Gastrocnemius medialis (tissue), 4 donors: ENCODE measurements around the gene UBE2L6. TPM values are rescaled to one million over a fixed set of nuclear protein-coding genes. Genes with fewer than 3 reads are reported as not detected.

Source experiments
- ATAC-seq, 2 donors: fragments of 150-250 bp; one replicate each; pipeline ENCODE4 v1.9.1; 2016
- DNase-seq, 2 donors: peaks; one replicate each; pipeline ENCODE4 v3.0.0-alpha.2; 2019
- H3K27ac ChIP-seq, 4 donors: fragments of 200-600 bp; sonication (generic); 1 replicate in 1 of 4; 2 replicates in 3 of 4; pipeline ENCODE4 v1.5.1; 2016 to 2018; ENCODE audit warnings: mild to moderate bottlenecking in 2 of 4, moderate library complexity in 1 of 4
- H3K27me3 ChIP-seq, 3 donors: fragments of 200-600 bp; sonication (generic) in 2 of 3; 1 replicate in 1 of 3; 2 replicates in 2 of 3; pipeline versions ENCODE4 v1.5.1 to v1.6.0; 2016 to 2019; ENCODE audit warnings: mild to moderate bottlenecking in 1 of 3, moderate library complexity in 1 of 3
- H3K36me3 ChIP-seq, 2 donors: fragments of 200-600 bp; sonication (generic) in 1 of 2; one replicate each; pipeline ENCODE4 v1.5.1; 2017 to 2018
- H3K4me1 ChIP-seq, 2 donors: fragments of 200-600 bp; sonication (generic) in 1 of 2; one replicate each; pipeline ENCODE4 v1.5.1; 2016 to 2017; ENCODE audit warnings: mild to moderate bottlenecking in 2 of 2
- H3K4me3 ChIP-seq, 4 donors: fragments of 200-600 bp; sonication (generic) in 3 of 4; 1 replicate in 1 of 4; 2 replicates in 3 of 4; pipeline ENCODE4 v1.5.1; 2016 to 2019; ENCODE audit warnings: mild to moderate bottlenecking in 2 of 4
- H3K9me3 ChIP-seq, 3 donors: fragments of 200-600 bp; sonication (generic) in 2 of 3; 1 replicate in 1 of 3; 2 replicates in 2 of 3; pipeline ENCODE4 v1.5.1; 2016 to 2019
- CTCF ChIP-seq, 5 experiments: fragments of 450-650 bp in 3 of 5; fragments of 200-600 bp in 2 of 5; sonication (generic) in 2 of 5; IDR thresholded peaks in 4 of 5; conservative IDR thresholded peaks in 1 of 5; 1 replicate in 4 of 5; 2 replicates in 1 of 5; pipeline ENCODE4 v1.5.1; 2016 to 2019; ENCODE audit warnings: antibody characterized with exemption in 5 of 5, mild to moderate bottlenecking in 3 of 5, moderate library complexity in 3 of 5
- POLR2A ChIP-seq, 2 donors: fragments of 450-650 bp; IDR thresholded peaks; one replicate each; pipeline ENCODE4 v1.6.1; 2017; ENCODE audit warnings: antibody characterized with exemption in 2 of 2, mild to moderate bottlenecking in 2 of 2, moderate library complexity in 2 of 2
- in situ Hi-C, 4 donors: fragments of 200-750 bp; cut with MboI; loops; one replicate each; pipeline versions ENCODE4 v1.15.0 to v1.8.0; 2017; ENCODE audit warnings: low sequenced_read_pairs in 4 of 4
- intact Hi-C: fragments of 100-400 bp; cut with DNase I; formaldehyde crosslinking; loops from one replicate; pipeline ENCODE4 v1.15.1; 2023; ENCODE audit warnings: low total_unique reads
- total RNA-seq, 4 donors: library from RNA; depleted of rRNA; stranded (reverse); fragments of >200 nt; gene quantifications; one replicate each; pipeline versions ENCODE4 v1.1.0 to v1.2.3, GENCODE V29; 2016

UBE2L6 gene
- total RNA-seq, 4 donors from 2014 or later, result 5.5 to 9.0 (median 6.7) TPM

- H3K36me3 ChIP-seq, result peaks cover 0 to 36% of the 10 kb centered on the region in 2 donors
- H3K27ac ChIP-seq, result peak overlapping the region; percentile 89 to 96 (median 92)
- in situ Hi-C loops (no loop called here), intact Hi-C loops (no loop called here)
- no peaks in the 10 kb centered on the region for H3K27me3 ChIP-seq
- DNase-seq (no peak), ATAC-seq (no peak)
- H3K4me1 ChIP-seq, result peaks cover 16 to 17% of the 10 kb centered on the region in 2 donors
- TF ChIP-seq CTCF (IDR thresholded peaks at IDR 0.05 in 4 of 5, conservative IDR thresholded peaks at IDR 0.05 in 1 of 5) (no peak), POLR2A (IDR thresholded peaks at IDR 0.05) (no peak)
- H3K4me3 ChIP-seq, result no peak overlapping the region
- H3K9me3 ChIP-seq, result no peaks in the 10 kb centered on the region
Measured at GRCh38 chr11:57547854-57548377, 19.6 kb downstream of the UBE2L6 start.

- Histone ChIP-seq H3K27ac (peak overlapping the region; percentile 89 to 96 (median 92)), H3K4me1 (peaks cover 18 to 26% of the 10 kb centered on the region in 2 donors), H3K4me3 (no peak overlapping the region), H3K27me3 (no peaks in the 10 kb centered on the region), H3K36me3 (peaks cover 0 to 34% of the 10 kb centered on the region in 2 donors), H3K9me3 (no peaks in the 10 kb centered on the region)
- intact Hi-C loops, result no loop called here
- in situ Hi-C loops, result no loop called here
- DNase-seq, result peak in 1 of 2 donors; percentile 62
- peak in 1 of 2 donors; percentile 61 for ATAC-seq
- TF ChIP-seq POLR2A (IDR thresholded peaks at IDR 0.05) (no peak), CTCF (IDR thresholded peaks at IDR 0.05 in 4 of 5, conservative IDR thresholded peaks at IDR 0.05 in 1 of 5) (no peak)
Measured at GRCh38 chr11:57546869-57547475, 20.5 kb downstream of the UBE2L6 start.

- H3K36me3 ChIP-seq, result peaks cover 0 to 29% of the 10 kb centered on the region in 2 donors
- no peaks in the 10 kb centered on the region for H3K9me3 ChIP-seq
- ATAC-seq (no peak), DNase-seq (no peak)
- no peak overlapping the region for H3K4me3 ChIP-seq
- peak overlapping the region; percentile 89 to 96 (median 92) for H3K27ac ChIP-seq
- no peak for TF ChIP-seq CTCF (IDR thresholded peaks at IDR 0.05 in 4 of 5, conservative IDR thresholded peaks at IDR 0.05 in 1 of 5)
- peaks cover 21 to 30% of the 10 kb centered on the region in 2 donors for H3K4me1 ChIP-seq
- intact Hi-C loops (no loop called here), in situ Hi-C loops (no loop called here)
- no peaks in the 10 kb centered on the region for H3K27me3 ChIP-seq
Measured at GRCh38 chr11:57546451-57546850, 21.0 kb downstream of the UBE2L6 start.

GRCh38 chr11:57545883-57546282, 21.6 kb downstream of the UBE2L6 start:
- Histone ChIP-seq H3K36me3 (peaks cover 0 to 24% of the 10 kb centered on the region in 2 donors), H3K4me1 (peaks cover 25 to 33% of the 10 kb centered on the region in 2 donors), H3K27me3 (no peaks in the 10 kb centered on the region), H3K27ac (peak overlapping the region; percentile 89 to 96 (median 92)), H3K9me3 (no peaks in the 10 kb centered on the region), H3K4me3 (no peak overlapping the region)
- in situ Hi-C loops (no loop called here), intact Hi-C loops (no loop called here)
- TF ChIP-seq POLR2A (IDR thresholded peaks at IDR 0.05), result no peak
- no peak for TF ChIP-seq CTCF (IDR thresholded peaks at IDR 0.05 in 4 of 5, conservative IDR thresholded peaks at IDR 0.05 in 1 of 5)
- no peak for DNase-seq
- ATAC-seq, result no peak
